GM12801 (cell line): ENCODE data around the gene TBX15.

Experiments
- CTCF ChIP-seq: IDR thresholded peaks from one replicate; pipeline ENCODE4 v1.5.1; 2011; ENCODE audit warnings: control low read depth; ENCODE audit not compliant: insufficient read length; ENCODE audit errors: extremely low read depth

The TBX15 gene

DNA sequence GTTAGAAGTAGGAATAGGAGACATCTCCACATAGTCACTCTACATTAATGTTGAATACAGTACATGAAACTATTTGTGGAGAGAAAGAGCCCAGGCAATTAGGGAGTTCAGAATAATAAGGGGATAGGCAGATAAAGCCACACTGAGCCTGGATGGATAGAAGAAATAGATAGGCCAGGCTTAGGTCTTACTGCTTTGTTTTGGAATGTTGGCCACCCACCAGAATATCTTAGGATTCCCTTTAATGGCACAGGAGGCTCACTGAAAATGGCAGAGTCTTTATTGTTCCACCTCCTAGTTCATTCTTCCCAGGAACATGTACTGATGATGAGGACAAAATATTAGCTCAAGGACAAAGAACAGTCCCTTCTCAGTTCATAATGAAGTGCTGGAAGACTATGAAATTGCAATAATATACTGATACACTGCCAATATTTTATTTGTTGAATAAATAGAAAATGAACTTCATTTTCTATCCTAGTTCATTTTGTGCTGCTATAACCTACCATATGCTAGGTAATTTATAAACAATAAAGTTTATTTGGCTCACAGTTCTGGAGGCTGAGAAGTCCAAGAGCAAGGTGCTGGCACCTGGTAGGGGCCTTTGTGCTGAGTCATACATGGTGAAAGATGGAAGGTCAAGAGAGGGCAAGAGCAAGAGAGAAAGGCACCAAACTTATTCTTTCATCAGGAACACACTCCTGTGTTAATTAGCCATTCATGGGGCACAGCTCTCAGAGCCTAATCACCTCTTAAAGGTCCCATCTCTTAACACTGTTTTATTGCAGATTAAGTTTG lies 87.3 kb downstream of the TBX15 start:
- TF ChIP-seq CTCF = no peak

GRCh38 chr1:118899340-118899739 lies 88.8 kb downstream of the TBX15 start:
- no peak for TF ChIP-seq CTCF

- TF ChIP-seq CTCF = no peak
These were observed 89.4 kb downstream of the TBX15 start for GRCh38 chr1:118898712-118899111.

- no peak for TF ChIP-seq CTCF
These were observed 91.7 kb downstream of the TBX15 start for GRCh38 chr1:118896416-118896815.

GRCh38 chr1:118894836-118895235 lies 93.3 kb downstream of the TBX15 start:
- no peak for TF ChIP-seq CTCF

DNA sequence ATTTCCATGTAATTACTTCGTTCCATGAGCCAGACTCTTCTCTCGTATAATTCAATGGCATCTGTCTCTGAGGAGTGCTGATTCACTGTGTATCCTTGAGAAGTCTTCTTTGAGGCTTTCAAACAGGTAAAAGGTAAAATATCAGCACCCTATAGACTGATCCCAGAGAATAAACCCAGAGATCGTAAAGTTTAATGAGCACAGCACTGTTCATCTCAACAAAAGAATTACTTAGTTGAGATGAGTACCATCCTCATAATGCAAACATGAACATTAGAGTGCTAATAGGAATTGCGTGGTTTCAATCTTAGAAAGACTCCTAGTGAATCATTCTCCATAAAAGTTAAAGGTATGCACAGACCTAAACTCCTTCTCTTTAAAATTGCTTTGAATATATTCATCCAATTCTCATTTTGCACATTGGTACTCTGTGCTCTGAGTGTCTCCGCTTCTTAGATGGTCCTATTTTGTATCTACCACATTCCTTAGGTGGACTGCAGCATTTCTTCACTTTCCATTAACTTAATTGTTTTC lies 97.2 kb downstream of the TBX15 start:
- no peak for TF ChIP-seq CTCF

DNA sequence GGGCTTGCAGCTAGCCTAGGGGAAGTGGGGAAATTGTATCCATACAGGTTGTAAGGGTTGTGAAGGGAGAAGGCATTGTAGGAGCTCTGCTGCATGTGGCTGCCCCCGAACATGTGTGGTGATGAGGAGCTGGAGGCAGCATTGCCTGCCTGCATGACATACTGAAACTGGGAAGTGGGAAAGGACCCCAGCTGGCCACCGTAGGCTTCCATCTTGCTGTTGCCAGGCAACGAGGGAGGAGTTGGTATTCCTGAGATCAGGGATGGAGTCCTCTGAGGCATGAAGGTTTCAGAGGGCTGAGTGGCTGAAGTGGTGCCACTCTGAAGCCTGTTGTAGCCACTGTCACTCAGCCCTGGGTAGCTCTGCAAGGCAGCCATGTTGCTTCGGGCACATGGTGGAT lies 103.2 kb downstream of the TBX15 start:
- no peak for TF ChIP-seq CTCF
